CD1c-positive myeloid dendritic cell (primary cell): Measurements from ENCODE around the gene APOL3.
"Not testable (repeated sequence)": the region's sequence is repeated elsewhere in the genome, so short reads cannot be mapped to it uniquely, and the experiment has no call there.

ENCODE experiments used
- DNase-seq: peaks from one replicate; pipeline ENCODE4 v3.0.0-alpha.2; 2016; ENCODE audit errors: extremely low spot score

APOL3 gene

GRCh38 chr22:36160499-36160942, at the start of gene APOL3:
Gene APOL3, minus strand, starts transcription at chr22:36160755. Its CDS starts 11,700 bp downstream, at chr22:36149055.
- peak; percentile 52 for DNase-seq

GRCh38 chr22:36210224-36210623, 49.7 kb upstream of the APOL3 start:
- peak; percentile 75 for DNase-seq

- peak; percentile 37 for DNase-seq
These were observed 48.9 kb upstream of the APOL3 start for GRCh38 chr22:36209488-36209908.

GRCh38 chr22:36208914-36209313, 48.4 kb upstream of the APOL3 start:
- peak; percentile 16 for DNase-seq

- peak; percentile 16 for DNase-seq
These were observed 47.7 kb upstream of the APOL3 start for GRCh38 chr22:36208162-36208765.

GRCh38 chr22:36206255-36206654, 45.7 kb upstream of the APOL3 start:
- DNase-seq = peak; percentile 71

- not testable (repeated sequence) for DNase-seq
These were observed 45.0 kb upstream of the APOL3 start for GRCh38 chr22:36205573-36205972.

- no peak for DNase-seq
These were observed 44.1 kb upstream of the APOL3 start for GRCh38 chr22:36204632-36205015.

- DNase-seq = no peak
These were observed 43.6 kb upstream of the APOL3 start for GRCh38 chr22:36204001-36204631.

- DNase-seq = not testable (repeated sequence)
These were observed 42.9 kb upstream of the APOL3 start for GRCh38 chr22:36203441-36203840.

- not testable (repeated sequence) for DNase-seq
These were observed 42.4 kb upstream of the APOL3 start for GRCh38 chr22:36202906-36203305.

GRCh38 chr22:36201630-36202319, 41.2 kb upstream of the APOL3 start, which contains the start of gene APOL4:
Gene APOL4, minus strand, starts transcription at chr22:36201809. Its CDS starts 75 bp downstream, at chr22:36201734.
- DNase-seq = peak; percentile 66

- DNase-seq = not testable (repeated sequence)
These were observed 40.5 kb upstream of the APOL3 start for GRCh38 chr22:36201025-36201424.

- no peak for DNase-seq
These were observed 38.5 kb upstream of the APOL3 start for GRCh38 chr22:36199001-36199551.

GRCh38 chr22:36198536-36198935, 38.0 kb upstream of the APOL3 start:
- no peak for DNase-seq

- DNase-seq = no peak
These were observed 37.1 kb upstream of the APOL3 start for GRCh38 chr22:36197514-36198146.

- peak; percentile 29 for DNase-seq
These were observed 36.5 kb upstream of the APOL3 start for GRCh38 chr22:36197065-36197440.

- DNase-seq = no peak
These were observed 35.9 kb upstream of the APOL3 start for GRCh38 chr22:36196254-36197064.

- peak; percentile 61 for DNase-seq
These were observed 34.4 kb upstream of the APOL3 start for GRCh38 chr22:36194971-36195370.

GRCh38 chr22:36194385-36194784, 33.8 kb upstream of the APOL3 start:
- DNase-seq = no peak

- DNase-seq = no peak
These were observed 33.0 kb upstream of the APOL3 start for GRCh38 chr22:36193577-36193976.
